Cardiac fibroblast (primary cell): Measurements from ENCODE around the gene ADGB.
A peak's percentile ranks its signal among the peaks of the same experiment; 100 is the strongest.

ENCODE experiments used
- DNase-seq, 2 donors: peaks; one replicate each; pipeline versions ENCODE4 v3.0.0 to v3.0.0-alpha.2; 2010; ENCODE audit warnings: low read depth in 2 of 2
- H3K4me3 ChIP-seq, 2 donors: replicated peaks in 1 of 2; 1 replicate in 1 of 2; 2 replicates in 1 of 2; pipeline ENCODE4 v1.5.1; 2011; ENCODE audit warnings: low read depth in 2 of 2, low read length in 2 of 2, mild to moderate bottlenecking in 2 of 2, moderate library complexity in 1 of 2
- CTCF ChIP-seq: IDR thresholded peaks from one replicate; pipeline ENCODE4 v1.5.1; 2011; ENCODE audit warnings: low read depth, mild to moderate bottlenecking, low read length, inconsistent platforms

Gene ADGB

GRCh38 chr6:146682919-146683318, 84.1 kb downstream of the ADGB start:
- DNase-seq = no peak
- TF ChIP-seq CTCF = no peak
- no peak overlapping the region for H3K4me3 ChIP-seq

- DNase-seq = no peak
- no peak for TF ChIP-seq CTCF
- H3K4me3 ChIP-seq = no peak overlapping the region
Measured at GRCh38 chr6:146689806-146690205, 91.0 kb downstream of the ADGB start.

GRCh38 chr6:146693342-146693741, 94.6 kb downstream of the ADGB start:
- no peak for TF ChIP-seq CTCF
- DNase-seq = no peak
- no peak overlapping the region for H3K4me3 ChIP-seq

GRCh38 chr6:146697921-146698320, 99.1 kb downstream of the ADGB start:
- peak; percentile 9 to 46 for DNase-seq
- no peak overlapping the region for H3K4me3 ChIP-seq
- TF ChIP-seq CTCF = no peak

GRCh38 chr6:146700078-146700686, 101.4 kb downstream of the ADGB start:
- DNase-seq = peak; percentile 90 to 91
- peak; percentile 60 for TF ChIP-seq CTCF
- H3K4me3 ChIP-seq = no peak overlapping the region

- DNase-seq = no peak
- TF ChIP-seq CTCF = no peak
- no peak overlapping the region for H3K4me3 ChIP-seq
Measured at GRCh38 chr6:146701632-146702031, 102.9 kb downstream of the ADGB start.

- TF ChIP-seq CTCF = no peak
- H3K4me3 ChIP-seq = no peak overlapping the region
- no peak for DNase-seq
Measured at GRCh38 chr6:146709036-146709622, 110.4 kb downstream of the ADGB start.
